SK-MEL-5 (cell line): ENCODE measurements around the gene CFAP45. TPM values are rescaled to one million over a fixed set of nuclear protein-coding genes. Genes with fewer than 3 reads are reported as not detected.

ENCODE experiments used
- DNase-seq: peaks from one replicate; pipeline ENCODE4 v3.0.0-alpha.2; 2016; ENCODE audit warnings: low read depth, low spot score
- in situ Hi-C: cut with HindIII; loops from 2 replicates; pipeline ENCODE4 v1.10.0; 2016; ENCODE audit warnings: low sequenced_read_pairs, high pct_unique_total_duplicates, low pct_unique_long_range_greater_than_20kb
- total RNA-seq: library from RNA; depleted of rRNA; stranded (reverse); fragments of >200 nt; shearing (Covaris generic); gene quantifications from 2 replicates; pipeline ENCODE4 v1.2.3, GENCODE V29; 2014

Gene CFAP45
- total RNA-seq, 1 experiment from 2014 or later, result 0.13 TPM

GRCh38 chr1:159938905-159939677, 39.1 kb upstream of the CFAP45 start:
- no peak for DNase-seq
- in situ Hi-C loops, result no loop called here

- in situ Hi-C loops, result no loop called here
These were observed 38.4 kb upstream of the CFAP45 start for GRCh38 chr1:159938211-159938852.

GRCh38 chr1:159937054-159937750, 37.2 kb upstream of the CFAP45 start:
- no peak for DNase-seq
- in situ Hi-C loops, result no loop called here

More at GRCh38 chr1:159938211-159938852, 38.4 kb upstream of the CFAP45 start:
- no peak for DNase-seq

DNA sequence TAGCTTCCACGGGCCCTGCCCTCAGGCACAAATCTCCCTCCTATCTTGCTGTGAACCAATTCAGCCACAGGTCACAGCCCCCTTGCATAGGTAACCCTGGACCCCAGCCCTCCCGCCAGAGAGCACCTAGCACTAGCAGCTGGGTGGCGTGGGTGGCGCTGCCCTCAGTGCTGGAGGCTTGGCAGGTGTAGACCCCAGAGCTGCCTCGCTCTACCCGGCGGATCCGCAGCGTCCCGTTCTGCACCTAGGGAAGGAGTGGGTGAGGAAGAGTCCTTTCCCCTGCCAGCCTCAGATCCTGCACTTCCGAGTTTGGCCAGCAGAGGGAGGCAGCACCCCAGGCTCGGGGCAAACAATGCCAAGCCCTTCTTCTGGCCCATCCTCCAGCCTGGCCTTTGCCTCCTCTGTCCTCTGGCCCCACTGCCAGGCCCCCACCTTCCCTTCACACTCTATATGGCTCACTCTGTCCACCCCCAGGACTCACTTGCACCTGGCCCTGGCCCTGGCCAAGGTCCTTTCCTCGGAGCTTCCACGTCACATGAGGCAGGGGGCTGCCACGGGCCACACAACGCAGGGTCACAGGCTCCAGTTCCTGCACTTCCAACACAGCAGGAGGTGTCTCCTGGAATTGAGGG, 36.4 kb upstream of the CFAP45 start:
- in situ Hi-C loops, result no loop called here
- peak; percentile 73 for DNase-seq

GRCh38 chr1:159935719-159936272, 35.8 kb upstream of the CFAP45 start:
- in situ Hi-C loops, result no loop called here
- DNase-seq, result no peak

DNA sequence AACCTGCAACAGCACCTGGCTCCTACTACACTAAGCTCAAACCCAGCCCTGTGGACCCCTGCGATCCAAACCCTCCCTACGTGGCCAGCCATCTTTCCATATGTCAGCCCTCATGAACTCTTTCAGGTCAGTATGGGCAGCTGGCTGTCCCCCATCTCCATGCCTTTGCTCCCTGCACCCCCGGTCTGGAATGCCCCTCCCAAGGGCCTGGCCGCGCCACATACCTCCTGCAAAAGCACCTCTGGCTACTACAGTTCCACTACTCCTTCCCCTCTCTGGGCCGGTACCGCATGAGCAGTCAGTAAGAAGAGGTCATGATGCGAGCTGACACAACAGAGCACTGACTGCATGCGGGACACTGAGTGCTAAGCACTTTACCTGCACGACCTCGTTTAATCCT, 35.3 kb upstream of the CFAP45 start:
- DNase-seq, result no peak
- in situ Hi-C loops, result no loop called here

DNA sequence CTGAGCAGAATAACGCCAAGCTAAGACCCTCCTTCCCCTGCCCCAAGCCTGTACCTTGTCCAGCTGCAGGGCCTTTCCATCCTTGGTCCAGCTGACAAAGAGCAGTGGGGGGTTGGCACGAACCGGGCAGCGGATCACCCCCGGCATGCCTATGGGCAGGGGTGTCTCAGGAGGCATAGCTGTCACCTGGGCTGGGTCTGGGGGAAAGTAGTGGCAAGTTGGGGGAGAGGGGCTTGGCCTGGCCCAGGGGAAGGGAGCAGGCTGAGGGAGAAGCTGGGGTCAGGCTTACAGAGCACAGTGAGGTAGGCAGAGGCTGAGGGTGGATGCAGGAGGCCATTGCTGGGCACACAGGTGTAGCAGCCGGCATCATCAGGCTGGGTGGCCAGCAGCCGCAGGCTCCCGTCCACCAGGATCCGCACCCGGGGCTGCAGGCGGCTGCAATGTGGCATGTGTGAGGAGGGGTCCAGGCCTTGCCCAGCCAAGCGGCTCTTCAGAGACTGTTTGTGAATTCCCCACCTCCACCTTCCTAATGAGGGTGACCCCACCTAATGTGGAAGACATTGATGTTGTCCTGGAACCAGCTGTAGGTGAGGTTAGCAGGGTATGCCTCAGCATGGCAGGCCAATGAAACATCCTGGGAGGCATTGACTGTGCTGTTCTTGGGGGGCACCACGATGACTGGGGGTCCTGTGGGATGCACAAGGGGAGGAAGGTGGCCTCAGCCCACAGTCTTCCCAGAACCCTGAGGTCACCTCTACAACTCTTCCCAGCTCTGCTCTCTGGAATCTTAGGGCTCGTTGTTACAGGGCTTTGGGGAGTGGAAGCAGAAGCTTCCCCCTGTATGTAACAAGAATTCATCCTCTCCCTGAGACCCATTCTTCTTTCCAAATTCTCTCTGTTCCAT, 34.4 kb upstream of the CFAP45 start:
- DNase-seq, result no peak
- in situ Hi-C loops, result no loop called here

GRCh38 chr1:159933347-159933746, 33.4 kb upstream of the CFAP45 start:
- in situ Hi-C loops, result no loop called here
- no peak for DNase-seq

- DNase-seq, result no peak
- in situ Hi-C loops, result no loop called here
These were observed 32.6 kb upstream of the CFAP45 start for GRCh38 chr1:159932296-159933285.

- DNase-seq, result no peak
- in situ Hi-C loops, result no loop called here
These were observed 31.8 kb upstream of the CFAP45 start for GRCh38 chr1:159931795-159932173.

DNA sequence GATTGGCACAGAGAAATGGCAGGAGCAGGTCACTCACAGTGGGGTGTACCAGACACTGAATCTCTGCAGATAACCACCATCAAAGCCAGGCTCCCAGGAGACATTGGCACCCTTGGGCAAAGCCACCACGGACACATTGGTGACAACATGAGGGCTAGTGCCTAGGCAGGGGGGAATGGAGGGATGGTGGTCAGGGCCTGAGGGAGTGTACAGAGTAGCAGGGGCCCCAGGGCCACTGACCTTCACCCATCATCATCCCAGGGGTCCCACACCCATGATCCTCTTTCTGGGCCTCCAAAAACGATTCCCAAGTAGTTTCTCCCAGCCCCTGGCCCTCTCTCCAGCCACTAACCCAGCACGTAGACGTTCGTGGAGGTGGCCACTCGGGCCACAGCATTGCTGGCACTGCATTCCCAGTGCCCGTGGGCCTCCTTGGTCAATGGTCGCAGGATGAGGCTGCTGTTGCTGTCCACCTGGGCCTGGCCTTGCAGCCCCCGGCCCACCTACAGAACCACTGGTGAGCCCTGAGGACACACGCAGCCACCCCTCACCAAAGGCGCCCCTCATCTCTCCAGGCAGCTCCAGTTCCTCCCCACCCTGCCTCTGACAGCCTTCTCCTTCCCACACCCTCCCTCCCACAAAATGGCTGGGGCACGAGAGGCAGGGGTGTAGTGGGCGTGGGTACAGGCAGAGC, 31.3 kb upstream of the CFAP45 start:
- in situ Hi-C loops, result no loop called here
- DNase-seq, result no peak

DNA sequence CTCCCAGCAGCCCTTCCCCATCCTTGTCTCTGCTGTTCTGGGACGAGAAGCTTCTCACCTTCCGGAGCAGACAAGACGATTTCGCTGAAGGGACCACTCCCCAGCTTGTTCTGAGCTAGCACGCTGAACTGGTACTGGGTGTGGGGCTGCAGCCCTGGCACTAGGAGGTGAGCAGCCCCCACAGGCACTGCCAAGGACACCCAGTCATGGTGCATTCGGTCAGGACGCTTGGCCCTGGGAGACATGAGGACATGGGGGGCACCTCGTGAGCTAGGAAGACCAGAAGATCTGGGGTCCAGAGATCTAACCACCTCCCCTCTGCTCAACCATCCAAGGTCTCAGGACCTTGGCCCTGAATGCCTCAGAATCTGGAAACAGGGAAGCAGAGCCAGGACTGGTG, 30.7 kb upstream of the CFAP45 start:
- in situ Hi-C loops, result no loop called here
- DNase-seq, result no peak

DNA sequence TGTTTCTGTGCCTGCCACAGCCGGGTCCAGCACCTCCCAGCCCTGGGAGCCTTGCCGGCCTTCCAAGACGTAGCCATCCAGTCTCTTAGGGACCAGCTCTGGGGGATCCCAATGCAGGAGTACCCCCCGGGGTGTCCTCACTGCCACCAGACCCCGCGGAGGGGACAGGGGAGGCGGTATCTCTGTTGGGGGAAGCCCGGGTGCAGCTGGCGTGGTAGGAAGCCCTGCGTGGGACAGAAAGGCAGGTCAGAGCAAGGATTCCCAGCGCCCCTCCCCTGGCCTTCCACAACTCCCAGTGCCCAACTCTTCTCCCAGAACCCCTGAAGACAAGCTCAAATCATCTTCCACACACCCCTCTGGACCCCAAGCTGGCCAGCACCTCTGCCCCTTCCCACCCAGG, 30.3 kb upstream of the CFAP45 start:
- DNase-seq, result no peak
- in situ Hi-C loops, result no loop called here

DNA sequence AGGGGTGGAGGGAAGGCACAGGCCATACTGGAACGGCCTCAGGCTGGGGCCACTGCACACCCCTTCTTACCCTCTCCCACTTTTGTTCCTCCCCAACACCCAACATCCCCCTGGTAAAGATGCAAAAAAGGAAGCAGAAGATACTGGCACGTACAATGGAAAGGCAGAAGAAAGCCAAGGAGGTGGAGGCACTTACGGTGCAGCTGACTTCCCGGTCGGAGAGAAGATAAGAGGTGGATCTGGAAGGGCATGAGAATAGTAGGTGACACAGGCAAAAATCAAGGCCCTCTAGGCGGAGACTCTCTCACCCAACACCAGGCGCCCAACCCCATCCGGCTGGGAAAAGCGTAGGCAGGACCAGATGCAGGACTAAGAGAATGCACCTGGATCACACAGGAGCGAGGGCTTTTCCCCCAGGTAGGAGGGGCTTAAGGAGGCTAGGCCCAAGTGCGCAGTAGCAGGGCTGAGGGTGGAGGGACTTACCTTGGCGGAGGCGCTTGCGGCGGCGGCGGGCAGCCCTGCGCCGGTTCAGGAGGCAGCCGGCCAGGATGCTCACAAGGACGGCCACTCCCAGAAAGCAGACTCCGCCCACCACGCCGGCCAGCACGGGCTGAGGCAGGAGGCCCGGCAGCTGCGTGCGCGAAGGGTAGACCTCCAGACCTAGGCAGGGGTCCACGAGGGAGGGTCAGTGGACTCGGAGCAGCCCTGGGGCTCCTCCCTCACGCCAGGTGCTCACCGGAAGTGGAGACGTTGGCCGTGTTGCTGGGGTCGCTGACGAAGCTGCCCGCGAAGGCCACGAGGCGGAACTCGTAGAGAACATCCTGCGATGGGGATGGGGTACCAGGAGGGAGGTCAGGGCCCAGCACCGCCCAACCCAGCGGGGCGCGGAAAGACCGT, 29.4 kb upstream of the CFAP45 start:
- in situ Hi-C loops, result no loop called here
- DNase-seq, result no peak
